ENCODE measurements around the gene HMGXB4.
"Not testable (repeated sequence)": the region's sequence is repeated elsewhere in the genome, so short reads cannot be mapped to it uniquely, and the experiment has no call there.

The HMGXB4 gene

GRCh38 chr22:35257321-35258190 lies at the start of gene HMGXB4:
Gene HMGXB4, plus strand, starts transcription at chr22:35257493. Its CDS starts 4,898 bp downstream, at chr22:35262391.
- peak; percentile 94 for DNase-seq (ENCODE audit: low spot score)

- DNase-seq (ENCODE audit: low spot score) = no peak
Observed at GRCh38 chr22:35208003-35208402, 49.3 kb upstream of the HMGXB4 start.

GRCh38 chr22:35209203-35209602 lies 48.1 kb upstream of the HMGXB4 start:
- no peak for DNase-seq (ENCODE audit: low spot score)

GRCh38 chr22:35212009-35212408 lies 45.3 kb upstream of the HMGXB4 start:
- DNase-seq (ENCODE audit: low spot score) = no peak

GRCh38 chr22:35212996-35213395 lies 44.3 kb upstream of the HMGXB4 start:
- no peak for DNase-seq (ENCODE audit: low spot score)

- no peak for DNase-seq (ENCODE audit: low spot score)
Observed at GRCh38 chr22:35214968-35215367, 42.3 kb upstream of the HMGXB4 start.

GRCh38 chr22:35215993-35216392 lies 41.3 kb upstream of the HMGXB4 start:
- DNase-seq (ENCODE audit: low spot score) = no peak

- DNase-seq (ENCODE audit: low spot score) = no peak
Observed at GRCh38 chr22:35217527-35217926, 39.8 kb upstream of the HMGXB4 start.

GRCh38 chr22:35218079-35218478 lies 39.2 kb upstream of the HMGXB4 start:
- no peak for DNase-seq (ENCODE audit: low spot score)

- DNase-seq (ENCODE audit: low spot score) = no peak
Observed at GRCh38 chr22:35219012-35219411, 38.3 kb upstream of the HMGXB4 start.

GRCh38 chr22:35220221-35220620 lies 37.1 kb upstream of the HMGXB4 start:
- DNase-seq (ENCODE audit: low spot score) = no peak

- DNase-seq (ENCODE audit: low spot score) = no peak
Observed at GRCh38 chr22:35225010-35225409, 32.3 kb upstream of the HMGXB4 start.

GRCh38 chr22:35226958-35227647 lies 30.2 kb upstream of the HMGXB4 start:
- DNase-seq (ENCODE audit: low spot score) = no peak

- DNase-seq (ENCODE audit: low spot score) = no peak
Observed at GRCh38 chr22:35229865-35230264, 27.4 kb upstream of the HMGXB4 start.

GRCh38 chr22:35230417-35230816 lies 26.9 kb upstream of the HMGXB4 start:
- no peak for DNase-seq (ENCODE audit: low spot score)

- peak; percentile 39 for DNase-seq (ENCODE audit: low spot score)
Observed at GRCh38 chr22:35230839-35231584, 26.3 kb upstream of the HMGXB4 start.

GRCh38 chr22:35231585-35232084 lies 25.7 kb upstream of the HMGXB4 start:
- DNase-seq (ENCODE audit: low spot score) = peak; percentile 83

GRCh38 chr22:35238749-35239148 lies 18.5 kb upstream of the HMGXB4 start:
- DNase-seq (ENCODE audit: low spot score) = not testable (repeated sequence)

- DNase-seq (ENCODE audit: low spot score) = not testable (repeated sequence)
Observed at GRCh38 chr22:35244507-35244906, 12.8 kb upstream of the HMGXB4 start.

GRCh38 chr22:35250156-35250555 lies 7.1 kb upstream of the HMGXB4 start:
- no peak for DNase-seq (ENCODE audit: low spot score)

GRCh38 chr22:35253946-35254345 lies 3.3 kb upstream of the HMGXB4 start:
- no peak for DNase-seq (ENCODE audit: low spot score)

- DNase-seq (ENCODE audit: low spot score) = no peak
Observed at GRCh38 chr22:35257002-35257320, 332 bp upstream of the HMGXB4 start.
